GM21529 (cell line): ENCODE measurements around the gene BANF1.

ENCODE experiments used
- ATAC-seq: cut with Tn5 transposase; IDR thresholded peaks from one replicate; pipeline ENCODE4 v1.9.1; 2021; ENCODE audit not compliant: unreplicated experiment

Gene BANF1

GRCh38 chr11:65978391-65979238 is 23.7 kb upstream of the BANF1 start:
- no peak for ATAC-seq

GRCh38 chr11:65979261-65979759 is 23.0 kb upstream of the BANF1 start:
- ATAC-seq = no peak

GRCh38 chr11:65981101-65981740 is 21.1 kb upstream of the BANF1 start:
- ATAC-seq = no peak

- ATAC-seq = no peak
These were observed 20.1 kb upstream of the BANF1 start for GRCh38 chr11:65981972-65982823.

GRCh38 chr11:65982824-65983588 is 19.3 kb upstream of the BANF1 start:
- no peak for ATAC-seq

GRCh38 chr11:65983589-65983987 is 18.7 kb upstream of the BANF1 start:
- ATAC-seq = no peak

GRCh38 chr11:65987336-65987735 is 15.0 kb upstream of the BANF1 start:
- ATAC-seq = no peak

- ATAC-seq = peak; percentile 91
These were observed 13.3 kb upstream of the BANF1 start for GRCh38 chr11:65988791-65989592.

- no peak for ATAC-seq
These were observed 10.2 kb upstream of the BANF1 start for GRCh38 chr11:65992056-65992455.

GRCh38 chr11:65997286-65997685 is 5.0 kb upstream of the BANF1 start:
- no peak for ATAC-seq

- peak; percentile 48 for ATAC-seq
These were observed 434 bp downstream of the BANF1 start for GRCh38 chr11:66002648-66003225.

GRCh38 chr11:66003291-66003690 is 988 bp downstream of the BANF1 start:
- ATAC-seq = no peak

GRCh38 chr11:66004186-66004585 is 1.9 kb downstream of the BANF1 start:
- ATAC-seq = no peak

- no peak for ATAC-seq
These were observed 4.0 kb downstream of the BANF1 start for GRCh38 chr11:66006134-66006890.

GRCh38 chr11:66006891-66007176 is 4.5 kb downstream of the BANF1 start:
- no peak for ATAC-seq

GRCh38 chr11:66007201-66007634 is 4.9 kb downstream of the BANF1 start:
- ATAC-seq = no peak

GRCh38 chr11:66008095-66008467 is 5.8 kb downstream of the BANF1 start:
- no peak for ATAC-seq

- no peak for ATAC-seq
These were observed 6.3 kb downstream of the BANF1 start for GRCh38 chr11:66008468-66009101.
